HG02759 (cell line): ENCODE results near the gene DLL4.

Experiments
- ATAC-seq: cut with Tn5 transposase; IDR thresholded peaks from one replicate; pipeline ENCODE4 v1.9.1; 2021; ENCODE audit warnings: mild to moderate bottlenecking, moderate library complexity; ENCODE audit not compliant: unreplicated experiment

Gene DLL4

DNA sequence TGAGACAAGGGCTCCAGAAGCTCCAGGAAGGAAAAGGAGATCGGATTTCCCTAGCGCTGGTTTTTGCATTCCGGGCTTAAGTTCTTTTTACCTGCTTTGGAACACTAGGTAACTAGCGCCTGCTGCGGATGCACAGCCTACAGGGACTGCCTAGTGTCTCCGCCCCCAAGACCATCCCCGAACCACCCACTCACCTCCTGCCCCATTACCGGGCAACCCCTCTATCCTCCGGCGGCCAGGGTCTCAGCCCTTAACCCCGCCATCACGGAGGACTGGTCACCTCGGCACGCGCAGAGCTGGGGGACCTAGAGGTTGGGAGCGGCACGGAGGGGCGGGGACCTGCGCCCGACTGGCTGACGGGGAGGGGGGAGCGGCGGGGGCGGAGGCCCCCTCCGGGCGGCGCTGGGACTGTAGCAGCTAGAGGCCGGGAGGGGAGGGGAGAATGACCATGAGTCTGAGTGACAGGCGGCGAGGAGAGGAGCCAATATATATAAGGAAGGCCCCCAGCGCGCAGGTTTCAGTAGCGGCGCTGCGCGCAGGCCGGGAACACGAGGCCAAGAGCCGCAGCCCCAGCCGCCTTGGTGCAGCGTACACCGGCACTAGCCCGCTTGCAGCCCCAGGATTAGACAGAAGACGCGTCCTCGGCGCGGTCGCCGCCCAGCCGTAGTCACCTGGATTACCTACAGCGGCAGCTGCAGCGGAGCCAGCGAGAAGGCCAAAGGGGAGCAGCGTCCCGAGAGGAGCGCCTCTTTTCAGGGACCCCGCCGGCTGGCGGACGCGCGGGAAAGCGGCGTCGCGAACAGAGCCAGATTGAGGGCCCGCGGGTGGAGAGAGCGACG, at the start of gene DLL4:
TSS of gene DLL4 (plus strand) at position 520 of the 839 bp plus-strand sequence. CDS start 329 bp downstream, outside the sequence.
- ATAC-seq: no peak

GRCh38 chr15:40879609-40880008, 49.5 kb upstream of the DLL4 start:
- ATAC-seq: no peak

DNA sequence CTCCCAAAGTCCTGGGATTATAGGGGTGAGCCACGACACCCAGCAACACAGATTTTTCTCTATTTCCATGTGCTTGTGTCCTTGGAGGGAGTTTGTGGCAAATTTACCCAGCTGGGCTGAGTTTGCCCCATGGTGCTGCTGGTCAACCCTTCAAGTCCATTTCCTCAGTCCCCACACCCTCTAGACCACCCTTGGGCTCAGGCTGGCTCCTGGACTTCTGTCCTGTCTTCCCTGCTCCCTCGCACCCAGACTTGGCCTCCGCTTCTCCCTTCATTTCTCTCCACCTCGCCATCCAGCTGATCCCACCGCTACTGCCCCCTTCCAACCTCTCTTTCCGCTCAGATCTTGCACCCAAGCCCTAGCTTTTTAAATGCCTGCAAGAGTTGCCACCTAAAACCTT, 47.8 kb upstream of the DLL4 start:
- no peak for ATAC-seq

DNA sequence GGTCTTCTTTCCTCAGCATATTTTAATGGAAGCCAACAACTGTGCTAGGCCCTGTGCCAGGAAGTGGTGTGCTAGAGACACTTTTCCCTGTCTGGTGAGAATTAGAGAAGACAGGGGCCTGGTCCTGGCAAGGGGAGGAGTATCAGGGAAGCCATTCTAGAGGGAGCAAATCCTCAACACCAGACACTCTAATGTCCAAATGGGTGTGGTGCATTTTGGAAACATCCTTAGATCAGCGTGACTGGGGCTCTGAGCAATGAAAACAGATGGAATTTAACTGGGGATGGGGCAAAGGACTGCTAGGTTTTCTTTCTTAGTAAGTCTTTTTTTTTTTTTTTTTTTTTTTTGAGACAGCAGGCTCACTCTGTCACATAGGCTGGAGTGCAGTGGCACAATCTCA, 42.6 kb upstream of the DLL4 start:
- ATAC-seq: no peak

GRCh38 chr15:40889112-40889511, 40.0 kb upstream of the DLL4 start:
- ATAC-seq: no peak

DNA sequence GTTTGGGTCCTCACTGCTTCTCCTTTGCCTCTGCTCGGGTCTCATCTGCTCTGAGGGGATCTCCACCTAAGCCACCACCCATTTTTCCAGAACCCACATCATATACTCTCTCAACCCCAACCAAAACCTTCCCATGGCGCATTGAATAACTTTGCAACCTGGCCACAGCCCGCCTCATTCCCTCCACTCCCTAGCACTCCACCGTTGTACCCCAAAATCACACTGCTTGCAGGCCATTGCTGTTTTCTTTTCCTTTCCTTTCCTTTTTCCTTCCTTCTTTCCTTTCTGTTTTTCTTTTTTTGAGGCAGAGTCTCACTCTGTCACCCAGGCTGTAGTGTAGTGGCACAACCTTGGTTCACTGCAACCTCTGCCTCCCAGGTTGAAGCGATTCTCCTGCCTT, 38.0 kb upstream of the DLL4 start:
- no peak for ATAC-seq

DNA sequence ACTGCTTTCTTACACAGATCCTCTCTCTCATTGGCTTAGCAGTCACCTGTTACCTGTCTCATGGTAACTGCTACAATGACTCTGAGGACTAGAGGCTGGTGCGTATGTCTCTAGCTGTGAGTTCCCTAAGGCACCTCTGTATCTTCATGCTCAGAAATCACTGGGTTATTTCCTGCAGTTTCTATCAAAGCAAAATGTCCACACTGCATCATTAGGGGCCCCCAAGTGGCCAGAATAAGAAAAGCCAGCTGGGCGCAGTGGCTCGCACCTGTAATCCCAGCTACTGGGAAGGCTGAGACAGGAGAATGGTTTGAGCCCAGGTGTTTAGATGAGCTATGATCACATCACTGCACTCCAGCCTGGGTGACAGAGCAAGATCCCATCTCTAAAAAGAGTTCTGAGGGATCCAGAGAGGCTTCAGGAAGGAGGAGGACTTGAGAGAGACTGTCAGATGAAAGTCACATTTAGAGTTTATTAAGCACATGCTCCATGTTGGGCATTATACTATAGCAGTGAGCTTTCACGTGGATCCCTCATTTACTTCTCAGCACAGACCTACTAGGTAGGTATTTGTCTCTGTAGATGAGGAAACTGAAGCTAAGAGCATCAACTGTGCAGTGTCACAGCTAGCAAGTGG, 37.2 kb upstream of the DLL4 start:
- no peak for ATAC-seq

GRCh38 chr15:40892447-40893012, 36.6 kb upstream of the DLL4 start:
- no peak for ATAC-seq

GRCh38 chr15:40893019-40893670, 36.0 kb upstream of the DLL4 start:
- no peak for ATAC-seq

GRCh38 chr15:40893733-40894680, 35.1 kb upstream of the DLL4 start, which contains the start of gene VPS18:
Gene VPS18 (plus strand): TSS chr15:40894450. CDS start chr15:40894769, 319 bp downstream.
- peak; percentile 92 for ATAC-seq

- ATAC-seq: peak; percentile 41
Observed at GRCh38 chr15:40894681-40895448, 34.3 kb upstream of the DLL4 start.

GRCh38 chr15:40899536-40900207, 29.5 kb upstream of the DLL4 start:
- ATAC-seq: no peak

DNA sequence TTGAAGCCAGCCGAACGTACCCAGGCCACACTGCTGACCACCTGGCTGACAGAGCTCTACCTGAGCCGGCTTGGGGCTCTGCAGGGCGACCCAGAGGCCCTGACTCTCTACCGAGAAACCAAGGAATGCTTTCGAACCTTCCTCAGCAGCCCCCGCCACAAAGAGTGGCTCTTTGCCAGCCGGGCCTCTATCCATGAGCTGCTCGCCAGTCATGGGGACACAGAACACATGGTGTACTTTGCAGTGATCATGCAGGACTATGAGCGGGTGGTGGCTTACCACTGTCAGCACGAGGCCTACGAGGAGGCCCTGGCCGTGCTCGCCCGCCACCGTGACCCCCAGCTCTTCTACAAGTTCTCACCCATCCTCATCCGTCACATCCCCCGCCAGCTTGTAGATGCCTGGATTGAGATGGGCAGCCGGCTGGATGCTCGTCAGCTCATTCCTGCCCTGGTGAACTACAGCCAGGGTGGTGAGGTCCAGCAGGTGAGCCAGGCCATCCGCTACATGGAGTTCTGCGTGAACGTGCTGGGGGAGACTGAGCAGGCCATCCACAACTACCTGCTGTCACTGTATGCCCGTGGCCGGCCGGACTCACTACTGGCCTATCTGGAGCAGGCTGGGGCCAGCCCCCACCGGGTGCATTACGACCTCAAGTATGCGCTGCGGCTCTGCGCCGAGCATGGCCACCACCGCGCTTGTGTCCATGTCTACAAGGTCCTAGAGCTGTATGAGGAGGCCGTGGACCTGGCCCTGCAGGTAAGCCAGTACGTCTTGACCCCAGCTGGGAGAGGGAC, 28.7 kb upstream of the DLL4 start:
- ATAC-seq: no peak

GRCh38 chr15:40901053-40901443, 28.1 kb upstream of the DLL4 start:
- no peak for ATAC-seq

DNA sequence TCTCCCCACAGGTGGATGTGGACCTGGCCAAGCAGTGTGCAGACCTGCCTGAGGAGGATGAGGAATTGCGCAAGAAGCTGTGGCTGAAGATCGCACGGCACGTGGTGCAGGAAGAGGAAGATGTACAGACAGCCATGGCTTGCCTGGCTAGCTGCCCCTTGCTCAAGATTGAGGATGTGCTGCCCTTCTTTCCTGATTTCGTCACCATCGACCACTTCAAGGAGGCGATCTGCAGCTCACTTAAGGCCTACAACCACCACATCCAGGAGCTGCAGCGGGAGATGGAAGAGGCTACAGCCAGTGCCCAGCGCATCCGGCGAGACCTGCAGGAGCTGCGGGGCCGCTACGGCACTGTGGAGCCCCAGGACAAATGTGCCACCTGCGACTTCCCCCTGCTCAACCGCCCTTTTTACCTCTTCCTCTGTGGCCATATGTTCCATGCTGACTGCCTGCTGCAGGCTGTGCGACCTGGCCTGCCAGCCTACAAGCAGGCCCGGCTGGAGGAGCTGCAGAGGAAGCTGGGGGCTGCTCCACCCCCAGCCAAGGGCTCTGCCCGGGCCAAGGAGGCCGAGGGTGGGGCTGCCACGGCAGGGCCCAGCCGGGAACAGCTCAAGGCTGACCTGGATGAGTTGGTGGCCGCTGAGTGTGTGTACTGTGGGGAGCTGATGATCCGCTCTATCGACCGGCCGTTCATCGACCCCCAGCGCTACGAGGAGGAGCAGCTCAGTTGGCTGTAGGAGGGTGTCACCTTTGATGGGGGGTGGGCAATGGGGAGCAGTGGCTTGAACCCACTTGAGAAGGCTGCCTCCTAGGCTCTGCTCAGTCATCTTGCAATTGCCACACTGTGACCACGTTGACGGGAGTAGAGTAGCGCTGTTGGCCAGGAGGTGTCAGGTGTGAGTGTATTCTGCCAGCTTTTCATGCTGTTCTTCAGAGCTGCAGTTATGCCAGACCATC, 26.3 kb upstream of the DLL4 start:
- no peak for ATAC-seq

GRCh38 chr15:40904552-40905201, 24.5 kb upstream of the DLL4 start:
- ATAC-seq: no peak
